Left ventricle myocardium inferior (tissue), 1 donor: ENCODE measurements around the gene TEX11. TPM values are rescaled to one million over a fixed set of nuclear protein-coding genes. Genes with fewer than 3 reads are reported as not detected.
"Not testable (repeated sequence)": the region's sequence is repeated elsewhere in the genome, so short reads cannot be mapped to it uniquely, and the experiment has no call there.

Experiments used
- DNase-seq: peaks from one replicate; pipeline ENCODE4 v3.0.0-alpha.2; 2020
- H3K27ac ChIP-seq: fragments of 200-600 bp; replicated peaks from 2 replicates; pipeline ENCODE4 v1.8.0; 2021
- H3K27me3 ChIP-seq: fragments of 200-600 bp; 2 replicates; pipeline ENCODE4 v1.8.0; 2021; ENCODE audit warnings: low read depth
- H3K36me3 ChIP-seq: fragments of 200-600 bp; 2 replicates; pipeline ENCODE4 v1.8.0; 2021
- H3K4me1 ChIP-seq: fragments of 200-600 bp; 2 replicates; pipeline ENCODE4 v1.8.0; 2021
- H3K4me3 ChIP-seq: fragments of 200-600 bp; 2 replicates; pipeline ENCODE4 v1.8.0; 2021; ENCODE audit warnings: mild to moderate bottlenecking, moderate library complexity
- H3K9me3 ChIP-seq: fragments of 200-600 bp; replicated peaks from 2 replicates; pipeline ENCODE4 v1.8.0; 2021
- CTCF ChIP-seq: fragments of 200-600 bp; IDR thresholded peaks from 2 replicates; pipeline ENCODE4 v1.8.0; 2021; ENCODE audit warnings: antibody characterized with exemption, mild to moderate bottlenecking, borderline replicate concordance
- intact Hi-C: fragments of 100-400 bp; cut with micrococcal nuclease; formaldehyde crosslinking; loops from one replicate; pipeline ENCODE4 v1.11.0; 2022
- total RNA-seq: library from RNA; stranded (reverse); fragmentation: NEBNext Ultra II Directional; extraction: Animal tissue kit (Norgen Biotek cat#: 25700); gene quantifications from one replicate; pipeline ENCODE4 v1.2.1, GENCODE V29; 2021
- donor health status: DM: no; HTN: yes; CAD: no; lungs with severe emphysema.

Gene TEX11
- total RNA-seq, 1 donor from 2014 or later = not detected

- Histone ChIP-seq H3K4me3 (no peak overlapping the region), H3K4me1 (no peaks in the 10 kb centered on the region), H3K9me3 (no peaks in the 10 kb centered on the region), H3K27ac (no peak overlapping the region), H3K36me3 (no peaks in the 10 kb centered on the region), H3K27me3 (no peaks in the 10 kb centered on the region)
- intact Hi-C loops = no loop called here
- no peak for DNase-seq
- TF ChIP-seq CTCF = no peak
Measured at GRCh38 chrX:70916754-70917153, 8.2 kb upstream of the TEX11 start.

- no peak overlapping the region for H3K27ac ChIP-seq
- no peak for TF ChIP-seq CTCF
- no peaks in the 10 kb centered on the region for H3K36me3 ChIP-seq
- no peak overlapping the region for H3K4me3 ChIP-seq
- DNase-seq = no peak
- H3K27me3 ChIP-seq = no peaks in the 10 kb centered on the region
- no peaks in the 10 kb centered on the region for H3K9me3 ChIP-seq
- intact Hi-C loops = no loop called here
- H3K4me1 ChIP-seq = no peaks in the 10 kb centered on the region
Measured at GRCh38 chrX:70907900-70908299, 611 bp downstream of the TEX11 start.

- H3K27ac ChIP-seq = no peak overlapping the region
- no peak overlapping the region for H3K4me3 ChIP-seq
- no peaks in the 10 kb centered on the region for H3K36me3 ChIP-seq
- H3K27me3 ChIP-seq = no peaks in the 10 kb centered on the region
- no peak for TF ChIP-seq CTCF
- no peaks in the 10 kb centered on the region for H3K4me1 ChIP-seq
- DNase-seq = no peak
- intact Hi-C loops = no loop called here
- H3K9me3 ChIP-seq = no peaks in the 10 kb centered on the region
Measured at GRCh38 chrX:70901465-70901864, 7.0 kb downstream of the TEX11 start.

GRCh38 chrX:70890441-70890840 is 18.1 kb downstream of the TEX11 start:
- H3K4me1 ChIP-seq, H3K36me3 ChIP-seq, H3K4me3 ChIP-seq, H3K27me3 ChIP-seq, DNase-seq, H3K27ac ChIP-seq, intact Hi-C loops, H3K9me3 ChIP-seq: not testable (repeated sequence)

GRCh38 chrX:70878902-70879301 is 29.6 kb downstream of the TEX11 start:
- H3K9me3 ChIP-seq = no peaks in the 10 kb centered on the region
- H3K36me3 ChIP-seq = no peaks in the 10 kb centered on the region
- no peak for DNase-seq
- H3K4me1 ChIP-seq = no peaks in the 10 kb centered on the region
- H3K4me3 ChIP-seq = no peak overlapping the region
- no peak for TF ChIP-seq CTCF
- no peak overlapping the region for H3K27ac ChIP-seq
- H3K27me3 ChIP-seq = no peaks in the 10 kb centered on the region
- intact Hi-C loops = no loop called here

GRCh38 chrX:70852294-70852693 is 56.2 kb downstream of the TEX11 start:
- Histone ChIP-seq H3K4me1 (no peaks in the 10 kb centered on the region), H3K27ac (no peak overlapping the region), H3K27me3 (no peaks in the 10 kb centered on the region), H3K9me3 (no peaks in the 10 kb centered on the region), H3K36me3 (no peaks in the 10 kb centered on the region), H3K4me3 (no peak overlapping the region)
- intact Hi-C loops = no loop called here
- no peak for DNase-seq
- TF ChIP-seq CTCF = no peak

- H3K36me3 ChIP-seq, intact Hi-C loops, H3K4me1 ChIP-seq, H3K4me3 ChIP-seq, H3K27me3 ChIP-seq, H3K9me3 ChIP-seq, DNase-seq, H3K27ac ChIP-seq: not testable (repeated sequence)
Measured at GRCh38 chrX:70844081-70844480, 64.4 kb downstream of the TEX11 start.

- intact Hi-C loops = not testable (repeated sequence)
Measured at GRCh38 chrX:70843620-70844019, 64.9 kb downstream of the TEX11 start.

More at GRCh38 chrX:70843620-70844019, 64.9 kb downstream of the TEX11 start:
- not testable (repeated sequence) for H3K4me1 ChIP-seq, DNase-seq, H3K27me3 ChIP-seq, H3K9me3 ChIP-seq, H3K36me3 ChIP-seq, H3K27ac ChIP-seq, H3K4me3 ChIP-seq
